PFSK-1 (cell line): ENCODE data around the gene CUL1.

Experiments used
- FOXP2 ChIP-seq: optimal IDR thresholded peaks from 2 replicates; pipeline ENCODE3; 2011; ENCODE audit warnings: borderline replicate concordance, control low read depth, inconsistent platforms; ENCODE audit not compliant: insufficient read depth; ENCODE audit errors: extremely low read length, extremely low read depth
- POLR2AphosphoS5 ChIP-seq: IDR thresholded peaks from 2 replicates; pipeline ENCODE4 v1.6.1; 2012; ENCODE audit warnings: low read depth, mild to moderate bottlenecking, control low read depth, low read length, moderate library complexity
- REST ChIP-seq, 2 experiments: IDR thresholded peaks; 2 replicates each; pipeline versions ENCODE4 v1.6.1 to v1.8.0; 2011 to 2012; ENCODE audit warnings: low read depth in 2 of 2, low read length in 2 of 2, control low read depth in 1 of 2, inconsistent platforms in 1 of 2, mild to moderate bottlenecking in 1 of 2, moderate library complexity in 1 of 2; ENCODE audit not compliant: insufficient read depth in 1 of 2
- SIN3A ChIP-seq: IDR thresholded peaks from 2 replicates; pipeline ENCODE4 v1.6.1; 2012; ENCODE audit warnings: mild to moderate bottlenecking, low read length, moderate library complexity, borderline replicate concordance; ENCODE audit not compliant: insufficient read depth
- TAF1 ChIP-seq: IDR thresholded peaks from 2 replicates; pipeline ENCODE4 v1.6.1; 2012; ENCODE audit warnings: low read length, control low read depth, borderline replicate concordance; ENCODE audit not compliant: insufficient read depth

The CUL1 gene

GRCh38 chr7:148772297-148773089 lies 73.8 kb downstream of the CUL1 start:
- TF ChIP-seq TAF1: no peak
- TF ChIP-seq SIN3A: no peak
- no peak for TF ChIP-seq POLR2AphosphoS5
- TF ChIP-seq REST (IDR thresholded peaks at IDR 0.05; ENCODE audit: insufficient read depth in 1 of 2, low read depth in 2 of 2, low read length in 2 of 2): no peak
- TF ChIP-seq FOXP2: no peak

GRCh38 chr7:148773334-148773733 lies 74.6 kb downstream of the CUL1 start:
- no peak for TF ChIP-seq REST (IDR thresholded peaks at IDR 0.05; ENCODE audit: insufficient read depth in 1 of 2, low read depth in 2 of 2, low read length in 2 of 2)
- no peak for TF ChIP-seq TAF1
- TF ChIP-seq POLR2AphosphoS5: no peak
- no peak for TF ChIP-seq SIN3A
- TF ChIP-seq FOXP2: no peak

GRCh38 chr7:148774471-148774870 lies 75.8 kb downstream of the CUL1 start:
- no peak for TF ChIP-seq REST (IDR thresholded peaks at IDR 0.05; ENCODE audit: insufficient read depth in 1 of 2, low read depth in 2 of 2, low read length in 2 of 2)
- TF ChIP-seq POLR2AphosphoS5: no peak
- TF ChIP-seq SIN3A: no peak
- TF ChIP-seq FOXP2: no peak
- TF ChIP-seq TAF1: no peak

- TF ChIP-seq POLR2AphosphoS5 (no peak), TAF1 (no peak), REST (IDR thresholded peaks at IDR 0.05; ENCODE audit: insufficient read depth in 1 of 2, low read depth in 2 of 2, low read length in 2 of 2) (no peak), SIN3A (no peak), FOXP2 (no peak)
These were observed 84.2 kb downstream of the CUL1 start for GRCh38 chr7:148782757-148783456.
